CD4-positive, alpha-beta T cell treated with Interleukin-4 for 1 hour (primary cell): ENCODE measurements around the gene CLPTM1L.
"Not testable (repeated sequence)": the region's sequence is repeated elsewhere in the genome, so short reads cannot be mapped to it uniquely, and the experiment has no call there.

Experiments used
- DNase-seq, 2 donors: peaks; one replicate each; pipeline ENCODE4 v3.0.0-alpha.2; 2020 to 2022

CLPTM1L gene

GRCh38 chr5:1359031-1359645 is 14.2 kb upstream of the CLPTM1L start:
- DNase-seq, result no peak

- no peak for DNase-seq
Measured at GRCh38 chr5:1358726-1359025, 13.8 kb upstream of the CLPTM1L start.

DNA sequence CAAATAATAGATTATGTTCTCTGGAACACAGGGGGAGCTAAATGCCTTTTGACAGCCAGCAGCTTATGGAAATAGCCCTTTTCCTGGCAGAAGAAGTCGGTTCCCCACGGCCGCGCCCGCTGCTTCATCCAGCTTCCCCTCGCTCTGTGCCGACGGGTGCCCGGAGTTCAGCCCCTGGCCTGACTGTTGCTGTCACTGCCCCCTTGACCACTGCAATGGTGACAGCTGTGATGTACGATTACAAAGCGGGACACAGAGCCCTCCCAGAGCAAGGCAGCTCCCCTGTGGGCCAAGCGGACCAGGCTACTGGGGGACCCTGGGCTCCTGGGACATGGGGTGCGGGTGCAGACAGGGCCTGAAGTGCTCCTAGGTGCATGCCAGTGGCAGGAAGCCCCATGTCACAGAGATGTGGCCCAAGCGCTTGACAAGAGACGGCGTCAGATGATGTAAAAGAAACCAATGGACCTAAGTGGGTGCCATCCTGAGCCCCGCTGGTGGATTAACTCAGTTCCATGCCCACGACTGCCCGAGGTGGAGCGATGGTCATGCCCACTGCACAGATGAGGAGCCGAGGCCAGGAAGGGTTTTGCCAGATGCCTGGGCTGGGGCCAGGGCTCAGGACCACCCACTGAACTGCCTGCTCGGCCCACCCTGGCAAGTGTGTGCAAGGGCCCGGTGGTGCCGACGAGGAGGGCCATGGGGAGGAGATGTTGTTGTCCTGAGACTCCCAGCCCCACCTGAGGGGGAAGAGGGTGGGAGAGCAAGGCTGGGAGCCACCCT is 13.2 kb upstream of the CLPTM1L start:
- DNase-seq, result no peak

DNA sequence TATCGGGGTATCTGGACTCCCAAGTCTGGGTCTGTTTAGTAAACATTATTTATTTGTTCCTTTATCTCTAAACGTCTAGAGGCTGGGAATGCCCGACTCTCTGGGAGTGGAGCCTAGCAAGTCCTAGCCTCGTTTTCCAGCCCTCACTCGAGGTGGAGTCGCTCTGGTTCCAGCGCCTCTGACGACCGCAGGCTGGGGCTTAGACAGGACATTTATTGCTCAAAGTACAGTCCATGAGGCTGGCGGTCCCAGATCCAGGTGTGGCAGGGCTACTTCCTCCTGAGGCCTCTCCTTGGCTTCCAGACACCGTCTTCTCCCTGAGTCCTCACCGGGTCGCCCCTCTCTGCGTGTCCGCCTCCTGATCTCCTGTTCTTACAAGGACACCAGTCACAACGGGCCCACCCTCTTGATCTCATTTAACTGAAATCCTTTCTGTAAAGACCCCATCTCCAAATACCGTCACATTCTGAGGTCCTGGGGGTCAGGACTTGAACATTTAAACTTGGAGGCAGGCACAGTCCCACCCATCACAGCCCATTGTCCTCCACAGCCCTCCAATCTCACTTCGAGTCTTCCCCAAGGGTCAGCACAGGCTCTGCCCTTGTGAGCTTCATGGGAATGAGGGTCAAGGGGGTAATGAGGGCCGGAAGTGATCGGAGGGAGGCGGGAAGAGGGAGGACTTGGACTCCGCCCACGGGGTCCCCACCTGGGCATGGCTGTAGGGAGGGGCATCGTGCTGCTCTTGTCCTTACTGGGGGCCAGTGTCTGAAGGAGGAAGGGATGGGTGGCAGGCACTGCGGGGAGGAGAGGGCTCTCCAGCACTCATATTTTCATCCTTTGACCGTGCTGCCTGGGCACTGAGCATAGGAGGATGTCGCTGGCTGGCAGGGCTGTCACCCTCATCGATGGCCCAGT is 12.2 kb upstream of the CLPTM1L start:
- DNase-seq, result no peak

DNA sequence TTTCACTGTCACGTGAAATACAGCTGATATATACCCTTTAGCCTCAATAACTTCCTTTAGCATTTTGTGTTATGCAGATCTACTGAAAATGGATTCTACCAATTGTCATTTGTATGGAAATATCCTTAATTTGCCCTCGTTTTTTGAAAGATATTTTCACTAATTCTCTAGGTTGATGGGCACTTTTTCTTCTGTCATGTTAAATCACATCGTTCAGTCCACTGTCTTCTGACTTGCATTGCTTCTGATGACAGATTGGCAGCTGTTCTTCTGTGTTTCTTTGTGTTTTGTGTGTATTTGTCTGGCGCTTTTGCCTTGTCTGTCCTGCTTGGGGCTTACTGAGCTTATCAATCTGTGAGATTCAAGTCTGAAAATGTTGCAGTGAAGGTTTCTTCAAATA is 9.7 kb upstream of the CLPTM1L start:
- no peak for DNase-seq

DNA sequence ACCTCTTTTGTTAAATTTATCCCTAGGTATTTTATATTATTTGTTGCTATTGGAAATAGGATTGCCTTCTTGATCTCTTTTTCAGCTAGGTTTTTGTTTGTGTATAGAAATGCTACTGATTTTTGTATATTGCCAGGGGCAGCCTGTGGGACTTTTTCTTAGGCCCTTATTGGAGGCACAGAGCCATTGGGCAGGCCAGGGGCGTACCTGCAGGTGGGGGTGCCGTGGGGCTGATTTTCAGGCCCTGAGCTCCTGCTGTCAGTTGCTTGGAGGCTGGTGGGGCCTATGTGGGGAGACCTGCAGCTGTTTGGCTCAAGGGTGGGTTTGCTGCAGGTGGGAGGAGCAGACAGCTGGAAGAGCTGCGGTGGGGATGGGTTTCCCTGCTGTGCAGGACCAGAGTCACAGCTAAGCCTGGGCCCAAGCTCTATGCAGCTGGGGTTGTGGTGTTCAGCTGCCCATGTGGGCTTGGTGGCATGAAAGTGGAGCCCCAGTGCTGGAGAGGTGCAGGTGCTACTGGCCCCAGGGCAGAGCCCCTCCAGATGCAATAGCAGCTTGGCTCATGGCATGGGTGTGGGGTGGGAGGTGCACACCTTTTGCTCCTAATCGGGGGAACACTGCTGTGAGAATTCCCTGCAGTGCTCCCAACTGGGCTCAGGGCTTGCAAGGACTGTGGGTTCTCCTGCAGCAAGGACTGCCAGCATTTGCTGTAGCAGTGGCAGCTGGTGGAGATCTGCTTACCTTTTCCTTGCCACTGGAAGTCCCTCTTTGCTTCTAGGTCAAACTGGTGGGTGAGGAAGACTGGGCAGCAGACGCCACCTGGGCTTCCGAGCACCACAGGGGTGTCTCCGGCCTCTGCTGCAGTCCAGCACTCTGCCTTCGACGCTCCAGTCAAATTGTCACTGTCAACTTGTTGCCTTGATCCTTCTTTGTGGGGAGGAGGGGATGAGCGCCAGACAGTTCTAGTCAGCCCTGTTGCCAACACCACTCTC is 7.6 kb upstream of the CLPTM1L start:
- no peak for DNase-seq

- DNase-seq, result no peak
Measured at GRCh38 chr5:1351156-1351555, 6.3 kb upstream of the CLPTM1L start.

DNA sequence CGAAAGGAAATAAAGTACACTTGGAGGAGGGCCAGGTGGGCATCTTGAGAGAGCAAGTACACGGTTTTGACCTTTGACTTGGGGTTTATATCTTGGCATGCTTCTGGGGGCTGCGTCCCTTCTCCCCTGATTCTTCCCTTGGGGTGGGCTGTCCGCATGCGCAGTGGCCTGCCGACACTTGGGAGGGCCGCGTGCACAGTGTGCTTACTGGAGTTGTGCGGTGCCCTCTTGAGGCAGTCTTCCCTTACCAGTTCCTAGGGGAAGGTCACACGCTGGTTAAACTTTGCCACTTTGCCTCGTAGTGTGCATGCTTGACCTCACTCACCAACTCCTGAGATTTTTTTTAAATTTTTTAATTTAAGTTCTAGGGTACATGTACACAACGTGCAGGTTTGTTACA is 4.3 kb upstream of the CLPTM1L start:
- no peak for DNase-seq

GRCh38 chr5:1348986-1349245 is 4.0 kb upstream of the CLPTM1L start:
- DNase-seq, result no peak

- no peak for DNase-seq
Measured at GRCh38 chr5:1347571-1347970, 2.7 kb upstream of the CLPTM1L start.

GRCh38 chr5:1346627-1347440 is 1.9 kb upstream of the CLPTM1L start:
- no peak for DNase-seq

- no peak for DNase-seq
Measured at GRCh38 chr5:1345876-1346626, 1.2 kb upstream of the CLPTM1L start.

GRCh38 chr5:1343931-1344901 is 683 bp downstream of the CLPTM1L start:
- peak in 1 of 2 donors; percentile 20 for DNase-seq

DNA sequence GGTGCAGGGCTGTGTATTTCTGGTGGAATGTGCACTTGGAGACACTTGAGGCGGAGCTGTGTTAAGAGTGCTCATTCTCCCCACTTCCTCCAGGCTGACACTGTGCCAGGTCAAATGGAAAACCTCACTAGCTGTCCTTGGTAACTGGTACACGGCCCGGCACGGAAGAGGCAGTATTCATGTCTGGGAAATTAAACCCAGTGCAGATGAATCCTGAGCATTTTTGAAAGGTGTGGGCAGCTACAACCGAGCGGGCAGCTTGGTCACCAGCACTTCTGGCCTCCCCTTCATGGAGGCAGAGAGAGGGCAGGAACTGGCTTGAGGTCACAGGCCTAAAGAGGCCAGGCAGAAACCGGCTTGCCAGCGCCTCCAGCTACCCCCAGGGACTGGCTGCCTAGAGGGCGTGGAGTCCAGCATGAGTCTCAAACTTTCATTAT is 1.6 kb downstream of the CLPTM1L start:
- no peak for DNase-seq

GRCh38 chr5:1342711-1343110 is 2.2 kb downstream of the CLPTM1L start:
- not testable (repeated sequence) for DNase-seq

- DNase-seq, result no peak
Measured at GRCh38 chr5:1342268-1342667, 2.6 kb downstream of the CLPTM1L start.

GRCh38 chr5:1341863-1342262 is 3.0 kb downstream of the CLPTM1L start:
- DNase-seq, result no peak

- not testable (repeated sequence) for DNase-seq
Measured at GRCh38 chr5:1339818-1340210, 5.1 kb downstream of the CLPTM1L start.

GRCh38 chr5:1339139-1339817 is 5.6 kb downstream of the CLPTM1L start:
- DNase-seq, result not testable (repeated sequence)
